Retinal pigment epithelial cell (primary cell): Measurements from ENCODE around the gene ATF7IP.
"Not testable (repeated sequence)": the region's sequence is repeated elsewhere in the genome, so short reads cannot be mapped to it uniquely, and the experiment has no call there.

Experiments
- DNase-seq: peaks from one replicate; pipeline ENCODE4 v3.0.0-alpha.2; 2010; ENCODE audit warnings: low read depth
- H3K4me3 ChIP-seq: 2 replicates; pipeline ENCODE4 v1.5.1; 2011; ENCODE audit warnings: mild to moderate bottlenecking, low read length, control low read depth, moderate library complexity
- CTCF ChIP-seq: conservative IDR thresholded peaks from 2 replicates; pipeline ENCODE4 v1.5.1; 2011; ENCODE audit warnings: low read depth, low read length, control low read depth, inconsistent platforms

The ATF7IP gene

GRCh38 chr12:14365294-14366208 is at the start of gene ATF7IP:
Gene ATF7IP, plus strand, starts transcription at chr12:14365682. Its CDS starts 58,234 bp downstream, at chr12:14423916.
- peak within 1 kb of the TSS; percentile 76 for H3K4me3 ChIP-seq
- DNase-seq = peak; percentile 90
- peak; percentile 41 for TF ChIP-seq CTCF

- TF ChIP-seq CTCF = no peak
- H3K4me3 ChIP-seq = no peak overlapping the region
- DNase-seq = no peak
These were observed 47.9 kb upstream of the ATF7IP start for GRCh38 chr12:14317362-14318146.

GRCh38 chr12:14319704-14320427 is 45.6 kb upstream of the ATF7IP start:
- H3K4me3 ChIP-seq, DNase-seq: not testable (repeated sequence)

- DNase-seq = no peak
- TF ChIP-seq CTCF = no peak
These were observed 43.1 kb upstream of the ATF7IP start for GRCh38 chr12:14322403-14322802.

GRCh38 chr12:14325716-14326343 is 39.7 kb upstream of the ATF7IP start:
- TF ChIP-seq CTCF = no peak
- DNase-seq = no peak
- H3K4me3 ChIP-seq = no peak overlapping the region

More at GRCh38 chr12:14322403-14322802, 43.1 kb upstream of the ATF7IP start:
- no peak overlapping the region for H3K4me3 ChIP-seq

GRCh38 chr12:14326699-14327098 is 38.8 kb upstream of the ATF7IP start:
- no peak for TF ChIP-seq CTCF
- DNase-seq = no peak
- no peak overlapping the region for H3K4me3 ChIP-seq
